ENCODE measurements around the gene GLMN.

Gene GLMN

DNA sequence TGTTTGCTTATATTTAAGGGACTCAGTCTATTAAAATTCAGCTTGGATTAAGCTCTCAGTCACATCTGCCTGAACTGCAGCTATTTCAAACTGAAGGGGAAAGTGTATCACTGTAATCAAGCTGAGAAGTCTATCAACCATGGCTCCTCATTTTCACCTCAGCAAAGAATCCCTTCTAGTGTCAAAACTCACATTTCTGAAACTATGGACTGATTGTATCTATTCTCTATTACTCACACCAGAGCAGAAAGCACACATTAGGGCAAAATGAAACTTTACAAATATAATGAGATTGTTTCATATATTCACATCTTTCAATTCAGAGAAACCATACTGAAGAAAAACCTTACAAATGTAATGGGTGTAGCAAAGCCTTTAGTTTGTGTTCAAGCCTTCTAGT is 95.7 kb downstream of the GLMN start:
- no peaks in the 10 kb centered on the region for H3K4me1 ChIP-seq (ENCODE audit: control insufficient read depth, insufficient read depth, low read length, poor library complexity, severe bottlenecking)
- no peaks in the 10 kb centered on the region for H3K27me3 ChIP-seq (replicated peaks; ENCODE audit: control insufficient read depth, insufficient read depth, low read length, poor library complexity, severe bottlenecking)
- no peak overlapping the region for H3K27ac ChIP-seq (ENCODE audit: insufficient read depth, low read length, poor library complexity, severe bottlenecking)
- no peaks in the 10 kb centered on the region for H3K9me3 ChIP-seq (ENCODE audit: control insufficient read depth, low read length)
- no peaks in the 10 kb centered on the region for H3K36me3 ChIP-seq (ENCODE audit: control insufficient read depth, insufficient read depth, low read length)
- DNase-seq, result no peak
- no peak overlapping the region for H3K4me3 ChIP-seq (ENCODE audit: insufficient read depth, low read depth, low read length, poor library complexity, severe bottlenecking)

DNA sequence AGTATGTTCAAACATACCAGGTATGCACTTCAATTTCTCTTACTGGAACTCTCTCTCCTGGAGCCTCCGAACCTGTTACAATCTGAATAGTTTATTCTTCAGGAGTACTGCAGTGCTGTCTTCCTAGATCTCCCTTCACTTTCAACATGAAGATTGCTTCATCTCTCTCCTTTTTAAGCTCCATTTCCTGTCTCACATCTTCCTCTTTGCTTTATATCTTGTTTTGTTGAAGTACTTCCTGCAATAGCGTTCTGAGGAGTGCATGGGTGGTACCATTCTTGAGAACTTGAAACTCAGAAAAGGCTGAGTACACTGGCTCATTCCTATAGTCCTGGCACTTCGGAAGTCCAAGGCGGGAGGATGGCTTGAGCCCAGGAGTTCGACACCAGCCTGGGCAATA is 96.8 kb downstream of the GLMN start:
- no peak for DNase-seq
- Histone ChIP-seq H3K9me3 (ENCODE audit: control insufficient read depth, low read length) (no peaks in the 10 kb centered on the region), H3K27ac (ENCODE audit: insufficient read depth, low read length, poor library complexity, severe bottlenecking) (no peak overlapping the region), H3K27me3 (replicated peaks; ENCODE audit: control insufficient read depth, insufficient read depth, low read length, poor library complexity, severe bottlenecking) (no peaks in the 10 kb centered on the region), H3K4me1 (ENCODE audit: control insufficient read depth, insufficient read depth, low read length, poor library complexity, severe bottlenecking) (no peaks in the 10 kb centered on the region), H3K4me3 (ENCODE audit: insufficient read depth, low read depth, low read length, poor library complexity, severe bottlenecking) (no peak overlapping the region), H3K36me3 (ENCODE audit: control insufficient read depth, insufficient read depth, low read length) (no peaks in the 10 kb centered on the region)

Measured in effector memory CD4-positive, alpha-beta T cell (primary cell).